ENCODE results near the gene NEU2.
A peak's percentile ranks its signal among the peaks of the same experiment; 100 is the strongest.
"Not testable (repeated sequence)": the region's sequence is repeated elsewhere in the genome, so short reads cannot be mapped to it uniquely, and the experiment has no call there.

Gene NEU2

GRCh38 chr2:233065200-233065589 is 32.7 kb downstream of the NEU2 start:
- DNase-seq; intact Hi-C loops (cut with DNase I): not testable (repeated sequence)

- intact Hi-C loops (cut with DNase I): no loop called here
- DNase-seq: peak in 1 of 10 donors; percentile 46
These were observed 33.5 kb downstream of the NEU2 start for GRCh38 chr2:233065954-233066470.

GRCh38 chr2:233068762-233069418 is 36.4 kb downstream of the NEU2 start:
- intact Hi-C loops (cut with DNase I): no loop called here
- no peak for DNase-seq

- DNase-seq: no peak
- intact Hi-C loops (cut with DNase I): no loop called here
These were observed 40.4 kb downstream of the NEU2 start for GRCh38 chr2:233072838-233073237.

- intact Hi-C loops (cut with DNase I): no loop called here
- DNase-seq: peak in 1 of 10 donors; percentile 70
These were observed 41.6 kb downstream of the NEU2 start for GRCh38 chr2:233074106-233074505.

GRCh38 chr2:233075141-233075965 is 42.9 kb downstream of the NEU2 start:
- peak in 2 of 10 donors; percentile 50 to 75 for DNase-seq
- intact Hi-C loops (cut with DNase I): no loop called here

GRCh38 chr2:233075966-233076339 is 43.5 kb downstream of the NEU2 start:
- intact Hi-C loops (cut with DNase I): no loop called here
- peak in 1 of 10 donors; percentile 17 for DNase-seq

GRCh38 chr2:233076749-233077148 is 44.3 kb downstream of the NEU2 start:
- intact Hi-C loops (cut with DNase I): no loop called here
- DNase-seq: no peak

GRCh38 chr2:233079473-233079877 is 47.0 kb downstream of the NEU2 start:
- intact Hi-C loops (cut with DNase I): no loop called here
- peak in 1 of 10 donors; percentile 43 for DNase-seq

- intact Hi-C loops (cut with DNase I): no loop called here
- DNase-seq: peak in 1 of 10 donors; percentile 36
These were observed 47.7 kb downstream of the NEU2 start for GRCh38 chr2:233079953-233080835.

GRCh38 chr2:233080836-233081229 is 48.4 kb downstream of the NEU2 start:
- intact Hi-C loops (cut with DNase I): no loop called here
- peak in 1 of 10 donors; percentile 55 for DNase-seq

- intact Hi-C loops (cut with DNase I): no loop called here
- no peak for DNase-seq
These were observed 48.8 kb downstream of the NEU2 start for GRCh38 chr2:233081232-233081730.

- peak in 1 of 10 donors; percentile 52 for DNase-seq
- intact Hi-C loops (cut with DNase I): no loop called here
These were observed 49.3 kb downstream of the NEU2 start for GRCh38 chr2:233081731-233082221.

- peak in 1 of 10 donors; percentile 34 for DNase-seq
- intact Hi-C loops (cut with DNase I): no loop called here
These were observed 49.9 kb downstream of the NEU2 start for GRCh38 chr2:233082222-233082930.

GRCh38 chr2:233082931-233083755 is 50.7 kb downstream of the NEU2 start:
- intact Hi-C loops (cut with DNase I): no loop called here
- DNase-seq: peak in 1 of 10 donors; percentile 38

- intact Hi-C loops (cut with DNase I): no loop called here
- DNase-seq: peak in 1 of 10 donors; percentile 14
These were observed 51.3 kb downstream of the NEU2 start for GRCh38 chr2:233083782-233084181.

GRCh38 chr2:233084488-233084887 is 52.0 kb downstream of the NEU2 start:
- intact Hi-C loops (cut with DNase I): no loop called here
- peak in 2 of 10 donors; percentile 38 to 84 for DNase-seq
